CD14-positive monocyte (primary cell): Measurements from ENCODE around the gene PADI1. TPM values are rescaled to one million over a fixed set of nuclear protein-coding genes. Genes with fewer than 3 reads are reported as not detected.
A peak's percentile ranks its signal among the peaks of the same experiment; 100 is the strongest.

Source experiments
- DNase-seq, 3 donors: peaks; one replicate each; pipeline ENCODE4 v3.0.0-alpha.2; 2011 to 2022
- H2AFZ ChIP-seq: 2 replicates; pipeline ENCODE4 v1.6.0; 2012; ENCODE audit warnings: mild to moderate bottlenecking, low read depth, low read length, inconsistent platforms; ENCODE audit not compliant: insufficient read depth, poor library complexity, severe bottlenecking
- H3K27ac ChIP-seq, 2 donors: 1 replicate in 1 of 2; 2 replicates in 1 of 2; pipeline ENCODE4 v1.5.1; 2012 to 2013; ENCODE audit warnings: low read length in 2 of 2, control low read depth in 1 of 2, inconsistent platforms in 1 of 2, low read depth in 1 of 2, mild to moderate bottlenecking in 1 of 2
- H3K27me3 ChIP-seq, 2 donors: one replicate each; pipeline versions ENCODE4 v1.6.0 to v1.6.1; 2011 to 2013; ENCODE audit warnings: low read length in 2 of 2; ENCODE audit not compliant: control insufficient read depth in 2 of 2, insufficient read depth in 2 of 2
- H3K36me3 ChIP-seq, 2 donors: replicated peaks in 1 of 2; 1 replicate in 1 of 2; 2 replicates in 1 of 2; pipeline versions ENCODE4 v1.5.1 to v1.6.1; 2012 to 2013; ENCODE audit warnings: low read length in 2 of 2, control low read depth in 1 of 2, inconsistent platforms in 1 of 2, mild to moderate bottlenecking in 1 of 2; ENCODE audit not compliant: insufficient read depth in 2 of 2, control insufficient read depth in 1 of 2
- H3K4me1 ChIP-seq, 2 donors: 1 replicate in 1 of 2; 2 replicates in 1 of 2; pipeline versions ENCODE4 v1.5.1 to v1.6.1; 2012 to 2013; ENCODE audit warnings: low read length in 2 of 2, control low read depth in 1 of 2, inconsistent platforms in 1 of 2, mild to moderate bottlenecking in 1 of 2, moderate library complexity in 1 of 2; ENCODE audit not compliant: insufficient read depth in 2 of 2, control insufficient read depth in 1 of 2
- H3K4me2 ChIP-seq: replicated peaks from 2 replicates; pipeline ENCODE3; 2012; ENCODE audit warnings: low read length, moderate library complexity, mild to moderate bottlenecking; ENCODE audit not compliant: poor library complexity, severe bottlenecking; ENCODE audit errors: extremely low read depth
- H3K4me3 ChIP-seq, 3 experiments: fragments of 200-600 bp in 1 of 3; sonication (generic) in 1 of 3; replicated peaks in 1 of 3; 1 replicate in 2 of 3; 2 replicates in 1 of 3; pipeline ENCODE4 v1.5.1; 2011 to 2013; ENCODE audit warnings: low read length in 3 of 3, mild to moderate bottlenecking in 3 of 3, control low read depth in 2 of 3, low read depth in 2 of 3, inconsistent platforms in 1 of 3, moderate library complexity in 1 of 3
- H3K79me2 ChIP-seq: 2 replicates; pipeline ENCODE4 v1.6.0; 2012; ENCODE audit warnings: mild to moderate bottlenecking, control low read depth, inconsistent platforms, low read length, moderate library complexity; ENCODE audit not compliant: insufficient read depth
- H3K9ac ChIP-seq: 2 replicates; pipeline ENCODE4 v1.6.0; 2017; ENCODE audit warnings: low read length, mild to moderate bottlenecking; ENCODE audit not compliant: insufficient read depth, poor library complexity, severe bottlenecking
- H3K9me3 ChIP-seq, 2 donors: replicated peaks in 1 of 2; 1 replicate in 1 of 2; 2 replicates in 1 of 2; pipeline versions ENCODE4 v1.5.1 to v1.6.1; 2012 to 2013; ENCODE audit warnings: low read length in 2 of 2, control low read depth in 1 of 2; ENCODE audit not compliant: control insufficient read depth in 1 of 2, insufficient read depth in 1 of 2
- H4K20me1 ChIP-seq: 2 replicates; pipeline ENCODE4 v1.6.0; 2012; ENCODE audit warnings: mild to moderate bottlenecking, low read length, control low read depth, moderate library complexity; ENCODE audit not compliant: insufficient read depth
- H3K27ac Mint-ChIP-seq, 7 donors: one replicate each; pipeline ENCODE4 v1.8.0; 2020; ENCODE audit warnings: mild to moderate bottlenecking in 7 of 7, mixed read lengths in 7 of 7, moderate library complexity in 6 of 7, inconsistent platforms in 2 of 7
- H3K27me3 Mint-ChIP-seq, 3 donors: one replicate each; pipeline ENCODE4 v1.8.0; 2021 to 2022; ENCODE audit warnings: low read depth in 3 of 3, mild to moderate bottlenecking in 3 of 3, mixed read lengths in 3 of 3, moderate library complexity in 3 of 3, inconsistent platforms in 1 of 3
- H3K36me3 Mint-ChIP-seq, 2 donors: one replicate each; pipeline ENCODE4 v1.8.0; 2020; ENCODE audit warnings: mixed read lengths in 2 of 2, inconsistent platforms in 1 of 2, mild to moderate bottlenecking in 1 of 2
- H3K4me1 Mint-ChIP-seq: one replicate; pipeline ENCODE4 v1.8.0; 2020; ENCODE audit warnings: mild to moderate bottlenecking, mixed read lengths
- H3K4me3 Mint-ChIP-seq, 2 donors: one replicate each; pipeline ENCODE4 v1.8.0; 2020; ENCODE audit warnings: mild to moderate bottlenecking in 2 of 2, mixed read lengths in 2 of 2, moderate library complexity in 1 of 2
- H3K9me3 Mint-ChIP-seq, 7 donors: one replicate each; pipeline ENCODE4 v1.8.0; 2020 to 2022; ENCODE audit warnings: mixed read lengths in 7 of 7, mild to moderate bottlenecking in 6 of 7, moderate library complexity in 6 of 7, inconsistent platforms in 2 of 7
- CTCF ChIP-seq: fragments of 200-600 bp; IDR thresholded peaks from one replicate; pipeline ENCODE4 v1.8.0; 2022; ENCODE audit warnings: antibody characterized with exemption, mild to moderate bottlenecking
- WGBS: methylation state at CpG from one replicate; pipeline ENCODE4 v1.1.5; 2013; ENCODE audit warnings: missing lambda C conversion rate; ENCODE audit not compliant: insufficient coverage; 5-methylcytosine and 5-hydroxymethylcytosine counted together
- intact Hi-C, 2 donors: fragments of 100-400 bp; cut with micrococcal nuclease; formaldehyde crosslinking; loops; one replicate each; pipeline versions ENCODE4 v1.15.0 to v1.15.1; 2023
- polyA plus RNA-seq, 3 donors: library from polyadenylated mRNA; depleted of rRNA in 1 of 3; unstranded in 2 of 3; stranded (reverse) in 1 of 3; fragments of 300-500 nt in 2 of 3; fragments of >200 nt in 1 of 3; fragmentation: Illumina TruSeq in 2 of 3; gene quantifications; 1 replicate in 2 of 3; 2 replicates in 1 of 3; pipeline ENCODE4 v1.2.3, GENCODE V29; 2012 to 2021

PADI1 gene
- polyA plus RNA-seq, 3 donors, result not detected

- H3K36me3 Mint-ChIP-seq, result no peaks in the 10 kb centered on the region
- Histone ChIP-seq H3K4me1 (peaks cover 12 to 18% of the 10 kb centered on the region in 2 donors), H4K20me1 (no peaks in the 10 kb centered on the region), H3K9ac (no peak overlapping the region), H3K79me2 (no peaks in the 10 kb centered on the region), H2AFZ (no peak overlapping the region), H3K27me3 (no peaks in the 10 kb centered on the region), H3K4me2 (no peak overlapping the region), H3K4me3 (no peak overlapping the region), H3K36me3 (no peaks in the 10 kb centered on the region), H3K27ac (no peak overlapping the region), H3K9me3 (no peaks in the 10 kb centered on the region)
- no peak for DNase-seq
- peak overlapping the region in 3 of 7 donors; percentile 54 to 67 (median 66) for H3K27ac Mint-ChIP-seq
- peaks cover 22% of the 10 kb centered on the region for H3K4me1 Mint-ChIP-seq
- H3K27me3 Mint-ChIP-seq, result no peaks in the 10 kb centered on the region
- TF ChIP-seq CTCF, result no peak
- H3K9me3 Mint-ChIP-seq, result peaks cover 0 to 3% (median 0%) of the 10 kb centered on the region in 7 donors
- WGBS, result 93% methylated on average over 9 of the region's 9 CpGs
- H3K4me3 Mint-ChIP-seq, result no peak overlapping the region
- intact Hi-C loops, result loop anchor here in 1 of 2 donors (5.0 kb wide), 1 partner anchor 93 kb away; no protein-coding TSS in a partner anchor
These were observed 30.4 kb downstream of the PADI1 start for GRCh38 chr1:17235135-17235885.

- H3K27ac Mint-ChIP-seq, result peak overlapping the region in 3 of 7 donors; percentile 41 to 63 (median 55)
- H3K9ac ChIP-seq, result no peak overlapping the region
- peaks cover 12% of the 10 kb centered on the region in 2 donors for H3K4me1 ChIP-seq
- no peak overlapping the region for H3K4me3 Mint-ChIP-seq
- H2AFZ ChIP-seq, result no peak overlapping the region
- H3K4me1 Mint-ChIP-seq, result peaks cover 22% of the 10 kb centered on the region
- no peaks in the 10 kb centered on the region for H4K20me1 ChIP-seq
- H3K36me3 ChIP-seq, result no peaks in the 10 kb centered on the region
- no peak overlapping the region for H3K4me3 ChIP-seq
- H3K9me3 ChIP-seq, result no peaks in the 10 kb centered on the region
- H3K9me3 Mint-ChIP-seq, result peaks cover 0 to 3% (median 0%) of the 10 kb centered on the region in 7 donors
- H3K79me2 ChIP-seq, result no peaks in the 10 kb centered on the region
- H3K27me3 Mint-ChIP-seq, result peaks cover 0 to 5% (median 5%) of the 10 kb centered on the region in 3 donors
- no peak overlapping the region for H3K4me2 ChIP-seq
- DNase-seq, result peak; percentile 81 to 86 (median 85)
- H3K27ac ChIP-seq, result no peak overlapping the region
- H3K27me3 ChIP-seq, result no peaks in the 10 kb centered on the region
- peak; percentile 93 for TF ChIP-seq CTCF
- WGBS, result 12% methylated on average over 10 of the region's 18 CpGs
- no peaks in the 10 kb centered on the region for H3K36me3 Mint-ChIP-seq
- intact Hi-C loops, result loop anchor here (1.0 to 5.0 kb wide), 3 partner anchors 95 to 176 kb away; no protein-coding TSS in a partner anchor
These were observed 32.0 kb downstream of the PADI1 start for GRCh38 chr1:17236779-17237560.
